ENCODE measurements around the gene NUBPL. TPM values are rescaled to one million over a fixed set of nuclear protein-coding genes. Genes with fewer than 3 reads are reported as not detected.

Gene NUBPL
- total RNA-seq, 2 experiments from 2014 or later: 4.8 to 6.4 TPM

DNA sequence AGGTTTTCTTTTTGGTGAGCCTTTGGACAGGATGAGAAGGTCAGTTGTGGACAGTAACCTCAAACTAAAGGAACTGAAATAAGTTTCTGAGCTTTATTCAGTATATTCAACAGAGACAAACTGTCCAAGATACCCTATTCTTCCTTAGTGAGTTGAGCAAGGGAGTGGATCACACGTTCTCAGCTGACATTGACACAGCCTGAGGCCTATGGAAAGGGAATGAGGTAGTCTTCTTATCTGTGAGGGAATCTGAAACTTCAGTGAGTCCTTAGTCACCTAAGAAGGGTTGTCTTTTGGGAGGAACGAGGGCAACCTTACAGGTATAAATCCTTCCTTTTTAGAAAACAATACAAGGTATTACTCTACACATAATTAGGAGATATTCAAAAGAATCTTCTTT, 5.0 kb upstream of the NUBPL start:
- CTCF ChIA-PET: interaction anchor here (1.0 to 1.6 kb wide), 2 partner anchors 11 to 13 kb away, joined by 3 to 4 read pairs; no protein-coding TSS in a partner anchor

DNA sequence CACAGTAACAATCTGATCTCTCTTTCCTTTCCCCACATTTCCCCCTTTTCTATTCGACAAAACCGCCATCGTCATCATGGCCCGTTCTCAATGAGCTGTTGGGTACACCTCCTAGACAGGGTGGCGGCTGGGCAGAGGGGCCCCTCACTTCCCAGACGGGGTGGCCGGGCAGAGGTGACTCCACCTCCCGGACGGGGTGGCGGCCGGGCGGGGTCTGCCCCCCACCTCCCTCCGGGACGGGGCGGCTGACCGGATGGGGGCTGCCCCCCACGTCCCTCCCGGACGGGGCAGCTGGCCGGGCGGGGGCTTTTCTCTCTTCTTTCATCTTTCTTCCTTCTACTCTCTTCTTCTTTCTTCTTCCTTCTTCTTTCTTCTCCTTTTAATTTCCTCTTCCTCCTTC, 1.3 kb upstream of the NUBPL start:
- peaks cover 25% of the 10 kb centered on the region for H3K4me1 Mint-ChIP-seq
- CTCF ChIA-PET: no interaction called here

More for the DNA sequence above, 5.0 kb upstream of the NUBPL start:
- Mint-ChIP-seq H3K4me3 (no peak overlapping the region), H3K4me1 (peaks cover 11% of the 10 kb centered on the region), H3K36me3 (ENCODE audit: low read depth) (no peaks in the 10 kb centered on the region), H3K27ac (no peak overlapping the region), H3K9me3 (no peaks in the 10 kb centered on the region), H3K27me3 (peaks cover 32% of the 10 kb centered on the region)
- no peak for DNase-seq
- POLR2A ChIA-PET: no interaction called here

GRCh38 chr14:31560759-31561154, 447 bp upstream of the NUBPL start:
- ChIA-PET CTCF (no interaction called here), POLR2A (interaction anchor here (0.6 to 0.9 kb wide), 2 partner anchors 13 to 185 kb away, joined by 4 read pairs; no protein-coding TSS in a partner anchor)
- Mint-ChIP-seq H3K4me3 (peak overlapping the region; percentile 96), H3K27ac (peak overlapping the region; percentile 98), H3K4me1 (peaks cover 25% of the 10 kb centered on the region), H3K36me3 (ENCODE audit: low read depth) (no peaks in the 10 kb centered on the region), H3K9me3 (no peaks in the 10 kb centered on the region), H3K27me3 (peaks cover 15% of the 10 kb centered on the region)
- DNase-seq: no peak

More for the DNA sequence above, 1.3 kb upstream of the NUBPL start:
- DNase-seq: no peak
- Mint-ChIP-seq H3K27ac (no peak overlapping the region), H3K36me3 (ENCODE audit: low read depth) (no peaks in the 10 kb centered on the region), H3K27me3 (peaks cover 19% of the 10 kb centered on the region), H3K9me3 (no peaks in the 10 kb centered on the region), H3K4me3 (no peak overlapping the region)
- POLR2A ChIA-PET: no interaction called here

DNA sequence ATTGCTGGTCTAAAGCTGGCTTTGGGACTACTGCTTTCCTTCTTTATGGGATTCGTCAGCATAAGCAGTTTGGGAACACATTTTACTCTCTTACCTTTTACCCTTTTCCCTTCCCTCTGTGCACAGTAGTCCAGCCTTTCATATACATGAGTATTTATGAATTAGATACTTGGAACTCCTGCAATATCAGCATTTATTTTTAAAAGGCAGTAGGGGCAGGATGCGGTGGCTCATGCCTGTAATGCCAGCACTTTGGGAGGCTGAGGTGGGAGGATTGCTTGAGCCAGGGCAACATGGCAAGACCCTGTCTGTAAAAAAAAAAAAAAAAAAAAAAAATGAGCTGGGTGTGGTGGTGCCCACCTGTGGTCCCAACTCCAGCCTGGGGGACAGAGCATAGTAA, 3.0 kb downstream of the NUBPL start:
- Mint-ChIP-seq H3K27ac (no peak overlapping the region), H3K36me3 (ENCODE audit: low read depth) (peaks cover 2% of the 10 kb centered on the region), H3K27me3 (no peaks in the 10 kb centered on the region), H3K4me1 (peaks cover 37% of the 10 kb centered on the region), H3K9me3 (no peaks in the 10 kb centered on the region), H3K4me3 (no peak overlapping the region)
- no peak for DNase-seq
- ChIA-PET POLR2A (no interaction called here), CTCF (interaction anchor here (0.8 to 1.6 kb wide), 2 partner anchors 9 to 11 kb away, joined by 3 to 4 read pairs; no protein-coding TSS in a partner anchor)

- peaks cover 24% of the 10 kb centered on the region for H3K4me1 Mint-ChIP-seq
- ChIA-PET POLR2A (no interaction called here), CTCF (no interaction called here)
- H3K36me3 Mint-ChIP-seq (ENCODE audit: low read depth): peaks cover 2% of the 10 kb centered on the region
- H3K4me3 Mint-ChIP-seq: no peak overlapping the region
- H3K27ac Mint-ChIP-seq: no peak overlapping the region
- H3K27me3 Mint-ChIP-seq: no peaks in the 10 kb centered on the region
- no peaks in the 10 kb centered on the region for H3K9me3 Mint-ChIP-seq
- DNase-seq: no peak
Observed at GRCh38 chr14:31566456-31566855, 5.3 kb downstream of the NUBPL start.

DNA sequence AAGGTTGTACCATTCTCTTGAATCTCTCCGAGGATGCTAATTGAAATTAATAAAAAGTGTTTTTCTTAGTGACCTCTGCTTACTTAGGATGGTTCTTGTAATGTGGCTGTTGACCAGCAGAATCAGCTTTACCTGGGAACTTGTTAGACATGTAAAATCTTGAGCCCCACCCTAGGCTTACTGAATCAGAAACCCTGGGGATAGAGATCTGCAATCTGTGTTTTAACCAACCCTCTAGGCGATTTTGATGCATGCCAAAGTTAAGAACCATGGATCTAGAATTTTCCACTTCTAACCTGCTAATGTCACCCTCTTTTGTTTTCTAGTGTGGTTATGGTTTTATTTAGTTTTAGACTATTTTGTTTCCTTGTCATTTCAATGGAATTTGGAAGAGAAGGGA, 6.5 kb downstream of the NUBPL start:
- CTCF ChIA-PET: no interaction called here

DNA sequence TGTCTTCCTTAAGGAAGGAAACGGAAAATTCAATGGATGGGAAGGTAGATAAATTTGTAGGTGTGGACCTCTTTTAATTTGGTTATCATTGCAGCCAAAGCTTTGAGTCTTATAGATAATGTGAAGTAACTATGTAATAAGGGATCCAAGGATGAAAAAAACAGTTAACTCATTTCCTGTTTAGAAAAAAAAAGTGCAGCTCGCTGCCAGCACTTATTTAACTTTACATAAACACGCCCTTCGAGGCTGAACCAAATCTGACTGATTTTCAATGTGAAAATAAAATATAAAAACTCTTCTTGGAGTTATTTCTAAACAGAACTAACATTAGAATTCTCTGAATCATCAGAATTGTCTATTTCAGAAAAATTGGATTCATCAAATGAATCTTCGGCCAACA, 7.0 kb downstream of the NUBPL start:
- DNase-seq: no peak
- Mint-ChIP-seq H3K4me3 (no peak overlapping the region), H3K9me3 (no peaks in the 10 kb centered on the region), H3K27ac (no peak overlapping the region), H3K27me3 (no peaks in the 10 kb centered on the region), H3K36me3 (ENCODE audit: low read depth) (peaks cover 2% of the 10 kb centered on the region), H3K4me1 (peaks cover 13% of the 10 kb centered on the region)
- ChIA-PET CTCF (no interaction called here), POLR2A (interaction anchor here (0.7 kb wide), 1 partner anchor 755 kb away, joined by 3 read pairs; no protein-coding TSS in a partner anchor)

More for the DNA sequence above, 6.5 kb downstream of the NUBPL start:
- POLR2A ChIA-PET: interaction anchor here (0.7 kb wide), 1 partner anchor 756 kb away, joined by 3 read pairs; no protein-coding TSS in a partner anchor
- Mint-ChIP-seq H3K27me3 (no peaks in the 10 kb centered on the region), H3K36me3 (ENCODE audit: low read depth) (peaks cover 2% of the 10 kb centered on the region), H3K27ac (no peak overlapping the region), H3K4me1 (peaks cover 17% of the 10 kb centered on the region), H3K9me3 (no peaks in the 10 kb centered on the region), H3K4me3 (no peak overlapping the region)
- no peak for DNase-seq

DNA sequence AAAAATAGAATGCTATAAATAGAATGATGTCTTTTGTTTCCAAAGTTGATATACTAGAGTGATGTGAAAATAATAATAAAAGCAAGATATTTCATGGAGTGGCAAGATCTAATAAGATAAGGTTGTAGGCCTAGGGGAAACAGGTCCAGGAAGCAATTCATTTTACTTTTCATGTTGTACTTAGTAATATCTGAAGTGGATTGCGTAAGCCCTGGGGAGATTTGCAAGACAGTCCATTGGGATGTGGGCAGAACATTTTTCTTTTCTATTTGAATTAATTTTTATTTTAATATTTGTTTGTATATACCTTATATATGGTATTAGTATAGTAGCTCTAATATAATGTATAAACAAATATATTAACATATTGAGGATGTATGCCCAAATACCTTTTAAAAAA, 7.5 kb downstream of the NUBPL start:
- ChIA-PET CTCF (no interaction called here), POLR2A (no interaction called here)
- Mint-ChIP-seq H3K27ac (no peak overlapping the region), H3K4me1 (peaks cover 12% of the 10 kb centered on the region), H3K4me3 (no peak overlapping the region), H3K36me3 (ENCODE audit: low read depth) (peaks cover 2% of the 10 kb centered on the region), H3K27me3 (no peaks in the 10 kb centered on the region), H3K9me3 (no peaks in the 10 kb centered on the region)
- DNase-seq: no peak

GRCh38 chr14:31572955-31573354, 11.8 kb downstream of the NUBPL start:
- Mint-ChIP-seq H3K27ac (no peak overlapping the region), H3K9me3 (no peaks in the 10 kb centered on the region), H3K4me3 (no peak overlapping the region), H3K36me3 (ENCODE audit: low read depth) (peaks cover 6% of the 10 kb centered on the region), H3K27me3 (no peaks in the 10 kb centered on the region), H3K4me1 (peaks cover 11% of the 10 kb centered on the region)
- no peak for DNase-seq
- CTCF ChIA-PET: interaction anchor here (0.6 to 1.2 kb wide), 3 partner anchors 10 to 63 kb away, joined by 3 to 4 read pairs (median 4); no protein-coding TSS in a partner anchor
- POLR2A ChIA-PET: interaction anchor here (0.8 kb wide), 1 partner anchor 12 kb away, joined by 4 read pairs; the partner anchor contains the start of gene NUBPL

DNA sequence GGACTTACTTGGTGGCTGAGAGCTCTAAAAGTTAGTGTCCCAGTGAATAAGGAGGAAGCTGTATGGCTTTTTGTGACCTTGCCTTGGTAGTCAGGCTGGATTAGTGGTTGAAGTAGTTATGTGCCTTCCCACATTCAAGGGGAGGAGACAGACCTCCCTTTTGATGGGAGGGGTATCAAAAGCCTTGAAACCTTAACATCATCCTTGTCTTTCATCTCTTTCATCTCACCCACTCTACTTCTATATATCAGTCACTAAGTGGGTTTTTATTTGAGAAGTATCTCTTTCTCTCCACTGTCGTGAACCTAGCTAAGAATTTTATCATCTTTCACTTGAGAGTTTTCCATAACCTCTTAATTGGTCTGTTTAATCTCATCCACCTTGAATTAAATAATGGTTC, 15.7 kb downstream of the NUBPL start:
- Mint-ChIP-seq H3K27ac (no peak overlapping the region), H3K4me1 (peaks cover 4% of the 10 kb centered on the region), H3K36me3 (ENCODE audit: low read depth) (peaks cover 7% of the 10 kb centered on the region), H3K27me3 (no peaks in the 10 kb centered on the region), H3K4me3 (no peak overlapping the region), H3K9me3 (no peaks in the 10 kb centered on the region)
- ChIA-PET CTCF (interaction anchor here (0.6 to 2.1 kb wide), 2 partner anchors 13 to 402 kb away, joined by 3 to 5 read pairs; no protein-coding TSS in a partner anchor), POLR2A (no interaction called here)
- DNase-seq: no peak

GRCh38 chr14:31578266-31578665, 17.1 kb downstream of the NUBPL start:
- ChIA-PET CTCF (interaction anchor here (2.1 kb wide), 1 partner anchor 12 kb away, joined by 5 read pairs; no protein-coding TSS in a partner anchor), POLR2A (no interaction called here)
- H3K27ac Mint-ChIP-seq: no peak overlapping the region

GRCh38 chr14:31578792-31579501, 17.7 kb downstream of the NUBPL start:
- H3K4me3 Mint-ChIP-seq: no peak overlapping the region
- POLR2A ChIA-PET: no interaction called here
- H3K27me3 Mint-ChIP-seq: no peaks in the 10 kb centered on the region

More at GRCh38 chr14:31578266-31578665, 17.1 kb downstream of the NUBPL start:
- H3K4me1 Mint-ChIP-seq: peaks cover 4% of the 10 kb centered on the region
- no peaks in the 10 kb centered on the region for H3K9me3 Mint-ChIP-seq
- no peaks in the 10 kb centered on the region for H3K27me3 Mint-ChIP-seq
- no peak overlapping the region for H3K4me3 Mint-ChIP-seq
- H3K36me3 Mint-ChIP-seq (ENCODE audit: low read depth): peaks cover 7% of the 10 kb centered on the region
- DNase-seq: no peak

DNA sequence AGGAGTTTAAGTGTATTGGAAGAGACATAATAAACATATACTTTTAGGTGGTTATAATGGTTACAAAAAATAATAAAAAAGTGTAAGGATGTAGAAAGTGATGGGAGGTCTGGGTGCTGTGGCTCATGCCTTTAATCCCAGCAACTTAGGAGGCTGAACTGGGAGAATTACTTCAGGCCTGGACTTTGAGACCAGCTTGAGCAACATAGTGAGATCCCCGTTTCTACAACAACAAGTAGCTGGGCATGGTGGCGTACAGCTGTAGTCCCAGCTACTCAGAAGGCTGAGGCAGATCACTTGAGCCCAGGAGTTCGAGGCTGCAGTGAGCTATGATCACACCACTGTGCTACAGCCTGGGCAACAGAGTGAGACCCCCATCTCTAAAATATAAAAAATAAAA, 19.0 kb downstream of the NUBPL start:
- no peaks in the 10 kb centered on the region for H3K27me3 Mint-ChIP-seq
- CTCF ChIA-PET: interaction anchor here (1.3 kb wide), 1 partner anchor 17 kb away, joined by 3 read pairs; no protein-coding TSS in a partner anchor
- peaks cover 7% of the 10 kb centered on the region for H3K36me3 Mint-ChIP-seq (ENCODE audit: low read depth)
- no peaks in the 10 kb centered on the region for H3K9me3 Mint-ChIP-seq
- H3K4me3 Mint-ChIP-seq: no peak overlapping the region
- no peak for DNase-seq
- peaks cover 4% of the 10 kb centered on the region for H3K4me1 Mint-ChIP-seq
- no peak overlapping the region for H3K27ac Mint-ChIP-seq
- POLR2A ChIA-PET: no interaction called here

More at GRCh38 chr14:31578792-31579501, 17.7 kb downstream of the NUBPL start:
- Mint-ChIP-seq H3K27ac (no peak overlapping the region), H3K4me1 (peaks cover 4% of the 10 kb centered on the region), H3K36me3 (ENCODE audit: low read depth) (peaks cover 7% of the 10 kb centered on the region), H3K9me3 (no peaks in the 10 kb centered on the region)
- no peak for DNase-seq
- CTCF ChIA-PET: no interaction called here

All from activated CD4-positive, alpha-beta T cell treated with anti-CD3 and anti-CD28 coated beads, Interleukin-2, amount 10 ng/mL, durations not matched to agents 7 days and 5 days (primary cell).